Hematopoietic multipotent progenitor cell treated with erythropoietin and hydrocortisone succinate and interleukin-3 and kit ligand, for 4 days (in vitro differentiated cells): ENCODE results near the gene ENO2.
A peak's percentile ranks its signal among the peaks of the same experiment; 100 is the strongest.

ENCODE experiments used
- DNase-seq: peaks from one replicate; pipeline ENCODE4 v3.0.0-alpha.2; 2015

ENO2 gene

GRCh38 chr12:6935371-6936193, 21.2 kb downstream of the ENO2 start:
- no peak for DNase-seq

GRCh38 chr12:6936194-6936635, 21.8 kb downstream of the ENO2 start:
- no peak for DNase-seq

GRCh38 chr12:6936636-6937480, 22.5 kb downstream of the ENO2 start:
- DNase-seq = peak; percentile 67

GRCh38 chr12:6937481-6938352, 23.3 kb downstream of the ENO2 start:
- DNase-seq = peak; percentile 98

- no peak for DNase-seq
These were observed 24.2 kb downstream of the ENO2 start for GRCh38 chr12:6938353-6939190.

- no peak for DNase-seq
These were observed 24.8 kb downstream of the ENO2 start for GRCh38 chr12:6939191-6939540.

- no peak for DNase-seq
These were observed 26.9 kb downstream of the ENO2 start for GRCh38 chr12:6941267-6941666.

GRCh38 chr12:6941782-6942181, 27.4 kb downstream of the ENO2 start:
- no peak for DNase-seq

- DNase-seq = no peak
These were observed 27.9 kb downstream of the ENO2 start for GRCh38 chr12:6942331-6942665.

- peak; percentile 97 for DNase-seq
These were observed 29.0 kb downstream of the ENO2 start for GRCh38 chr12:6943389-6943721.

- DNase-seq = peak; percentile 97
These were observed 29.5 kb downstream of the ENO2 start, which contains the start of the genes C12orf57 and RNU7-1 for GRCh38 chr12:6943722-6944380. C12orf57 (plus strand) TSS chr12:6944022; CDS start chr12:6944122, 100 bp downstream. RNU7-1 (plus strand) TSS chr12:6943816.

- DNase-seq = peak; percentile 97
These were observed 30.2 kb downstream of the ENO2 start for GRCh38 chr12:6944381-6945186.

GRCh38 chr12:6945613-6946012, 31.2 kb downstream of the ENO2 start:
- DNase-seq = no peak

GRCh38 chr12:6946033-6946919, 31.9 kb downstream of the ENO2 start:
- DNase-seq = peak; percentile 71

GRCh38 chr12:6946920-6947374, 32.6 kb downstream of the ENO2 start:
- DNase-seq = no peak

GRCh38 chr12:6947615-6948014, 33.2 kb downstream of the ENO2 start:
- no peak for DNase-seq

GRCh38 chr12:6948873-6949594, 34.7 kb downstream of the ENO2 start:
- DNase-seq = peak; percentile 76

GRCh38 chr12:6950401-6950801, 36.0 kb downstream of the ENO2 start:
- DNase-seq = peak; percentile 81
